IPS DF 6.9 (cell line): ENCODE results near the gene CYP4A22.
"Not testable (repeated sequence)": the region's sequence is repeated elsewhere in the genome, so short reads cannot be mapped to it uniquely, and the experiment has no call there.

Source experiments
- DNase-seq: peaks from one replicate; pipeline ENCODE4 v3.0.0-alpha.2; 2013; ENCODE audit warnings: low read depth, low spot score
- H3K27ac ChIP-seq: one replicate; pipeline ENCODE4 v1.5.1; 2013; ENCODE audit warnings: low read length, control low read depth
- H3K27me3 ChIP-seq: 2 replicates; pipeline ENCODE4 v1.6.1; 2013; ENCODE audit warnings: mild to moderate bottlenecking, low read length; ENCODE audit not compliant: control insufficient read depth, insufficient read depth
- H3K36me3 ChIP-seq: 2 replicates; pipeline ENCODE4 v1.6.1; 2013; ENCODE audit warnings: low read length; ENCODE audit not compliant: control insufficient read depth, insufficient read depth
- H3K4me1 ChIP-seq: 2 replicates; pipeline ENCODE4 v1.6.1; 2013; ENCODE audit warnings: low read length; ENCODE audit not compliant: control insufficient read depth, insufficient read depth
- H3K4me3 ChIP-seq: 2 replicates; pipeline ENCODE4 v1.5.1; 2013; ENCODE audit warnings: mild to moderate bottlenecking, low read length
- H3K9me3 ChIP-seq: 2 replicates; pipeline ENCODE4 v1.6.1; 2013; ENCODE audit warnings: low read length, inconsistent platforms; ENCODE audit not compliant: control insufficient read depth, insufficient read depth
- WGBS: extraction: QIAGEN DNeasy Blood & Tissue Kit; methylation state at CpG from one replicate; pipeline ENCODE4 v1.1.7; 2013; ENCODE audit warnings: mixed read lengths, missing lambda C conversion rate; ENCODE audit not compliant: insufficient read length, insufficient coverage; 5-methylcytosine and 5-hydroxymethylcytosine counted together

CYP4A22 gene

DNA sequence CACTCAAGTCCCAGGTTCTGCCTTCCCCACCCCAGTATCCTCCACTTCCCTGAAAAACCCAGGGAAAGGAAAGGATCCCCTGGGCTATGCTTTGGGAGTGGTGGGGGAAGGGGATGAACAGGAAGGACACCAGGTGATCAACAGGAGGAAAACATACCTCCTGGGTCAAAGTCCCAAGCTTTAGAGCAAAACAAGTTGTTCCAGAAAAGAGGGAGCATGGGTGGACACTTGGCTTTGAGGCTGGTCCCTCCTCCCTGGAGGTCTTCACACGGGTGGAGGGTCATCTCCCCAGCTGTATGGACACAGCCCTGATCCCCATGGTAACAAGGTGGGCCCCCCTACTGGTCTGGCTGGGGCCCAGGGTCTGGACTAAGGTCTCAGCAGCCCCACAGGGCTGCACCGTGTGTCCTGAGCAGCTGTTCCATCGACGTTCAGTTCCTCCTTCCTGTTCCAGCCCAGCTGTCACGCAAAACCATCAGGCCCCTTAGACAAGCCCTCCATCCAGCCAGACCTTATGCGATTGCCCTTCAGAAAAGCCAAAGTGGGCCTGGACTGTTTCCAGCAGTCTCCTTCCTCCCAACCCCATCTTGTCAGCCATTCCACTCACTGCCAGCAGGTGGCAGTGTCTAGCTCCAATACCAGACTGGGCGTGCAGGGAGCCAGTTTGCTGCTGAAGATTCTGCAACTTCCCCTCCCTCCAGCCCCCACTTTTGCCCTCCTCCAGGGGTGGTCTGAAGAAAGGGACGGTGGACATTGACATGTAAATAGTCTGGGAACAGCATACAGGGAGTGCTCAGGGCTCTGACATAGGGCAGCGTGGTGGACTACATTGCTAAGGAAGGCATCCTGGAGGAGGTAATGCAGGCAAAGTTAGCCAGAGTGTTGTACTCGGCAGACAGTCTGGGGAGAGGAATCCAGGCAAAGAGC lies 55.5 kb downstream of the CYP4A22 start:
- H3K4me3 ChIP-seq = no peak overlapping the region
- no peaks in the 10 kb centered on the region for H3K9me3 ChIP-seq
- WGBS = no CpG with 5 or more reads among the region's 10 CpGs
- DNase-seq = peak; percentile 90
- no peak overlapping the region for H3K27ac ChIP-seq
- H3K4me1 ChIP-seq = peaks cover 3% of the 10 kb centered on the region; the same call in 1 of the 2 replicates
- no peaks in the 10 kb centered on the region for H3K36me3 ChIP-seq
- peaks cover 4% of the 10 kb centered on the region; the same call in 1 of the 2 replicates for H3K27me3 ChIP-seq

DNA sequence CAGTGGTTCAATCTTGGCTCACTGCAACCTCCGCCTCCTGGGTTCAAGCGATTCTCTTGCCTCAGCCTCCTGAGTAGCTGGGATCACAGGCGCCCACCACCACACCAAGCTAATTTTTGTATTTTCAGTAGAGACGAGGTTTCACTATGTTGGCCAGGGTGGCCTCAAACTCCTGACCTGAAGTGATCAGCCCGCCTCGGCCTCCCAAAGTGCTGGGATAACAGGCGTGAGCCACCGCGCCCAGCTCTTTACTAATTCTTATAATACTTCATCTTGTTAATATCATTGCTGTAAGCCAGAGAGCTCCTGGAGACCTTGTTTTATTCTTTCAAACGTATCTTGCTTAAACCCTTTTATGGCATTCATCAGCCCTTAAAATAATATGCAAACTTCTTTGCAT lies 56.3 kb downstream of the CYP4A22 start:
- DNase-seq, H3K27ac ChIP-seq, H3K36me3 ChIP-seq, H3K4me3 ChIP-seq, H3K27me3 ChIP-seq, H3K9me3 ChIP-seq, H3K4me1 ChIP-seq: not testable (repeated sequence)
- no CpG with 5 or more reads among the region's 10 CpGs for WGBS

DNA sequence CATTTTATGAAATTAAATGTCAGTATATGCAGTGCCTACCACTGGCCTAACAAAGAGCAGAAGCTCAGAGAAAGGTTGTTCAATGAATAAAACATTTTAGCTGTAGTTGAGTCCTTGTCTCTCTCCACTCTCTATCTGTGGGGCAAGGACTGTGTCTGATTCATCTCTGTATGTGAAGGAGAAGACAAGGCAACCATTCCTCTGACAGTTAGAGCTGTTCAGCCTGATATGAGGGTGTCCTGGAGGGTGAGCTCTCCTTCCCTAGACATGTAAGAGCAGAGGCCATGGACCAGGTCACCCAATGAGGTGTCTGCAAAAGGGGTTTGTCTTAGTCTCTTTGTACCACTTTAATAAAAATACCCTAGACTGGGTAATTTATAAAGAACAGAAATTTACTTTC lies 57.1 kb downstream of the CYP4A22 start:
- Histone ChIP-seq H3K36me3 (no peaks in the 10 kb centered on the region), H3K9me3 (no peaks in the 10 kb centered on the region), H3K27me3 (peaks cover 4% of the 10 kb centered on the region; the same call in 1 of the 2 replicates), H3K4me1 (peaks cover 3% of the 10 kb centered on the region; the same call in 1 of the 2 replicates), H3K4me3 (no peak overlapping the region), H3K27ac (no peak overlapping the region)
- no peak for DNase-seq

DNA sequence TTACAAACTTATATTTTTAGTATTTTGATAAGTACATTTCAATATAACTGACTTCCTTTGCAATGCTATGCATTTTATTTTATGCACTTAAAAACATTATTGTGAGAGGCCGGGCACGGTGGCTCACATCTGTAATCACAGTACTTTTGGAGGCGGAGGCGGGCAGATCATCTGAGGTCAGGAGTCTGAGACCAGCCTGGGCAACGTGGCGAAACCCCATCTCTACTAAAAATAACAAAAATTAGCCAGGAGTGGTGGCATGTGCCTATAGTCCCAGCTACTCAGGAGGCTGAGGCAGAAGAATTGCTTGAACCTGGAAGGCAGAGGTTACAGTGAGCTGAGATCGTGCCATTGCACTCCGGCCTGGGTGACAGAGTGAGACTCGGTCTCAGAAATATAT lies 58.7 kb downstream of the CYP4A22 start:
- not testable (repeated sequence) for H3K4me1 ChIP-seq, H3K27ac ChIP-seq, H3K27me3 ChIP-seq, H3K36me3 ChIP-seq, DNase-seq, H3K9me3 ChIP-seq, H3K4me3 ChIP-seq
- no CpG with 5 or more reads among the region's 9 CpGs for whole genome bisulfite sequencing

DNA sequence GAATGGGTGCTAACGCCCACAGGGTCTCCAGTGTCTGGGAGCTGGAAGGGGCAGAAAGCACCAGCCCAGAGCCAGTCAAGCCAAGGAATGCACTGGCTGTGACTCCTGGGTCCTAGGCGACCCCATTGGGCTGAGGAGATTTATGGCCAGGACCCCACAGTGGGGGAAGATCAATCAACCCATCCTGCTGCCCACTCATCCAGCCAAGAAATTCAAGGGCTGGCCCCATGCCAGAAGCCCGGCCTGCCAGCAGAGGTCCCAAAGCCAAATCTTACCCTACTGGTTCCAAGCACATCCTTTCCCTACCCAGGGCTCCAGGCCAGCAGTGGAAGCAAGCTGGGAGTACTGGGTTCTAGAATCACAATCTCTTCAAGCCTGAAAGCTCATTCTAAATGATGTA lies 59.4 kb downstream of the CYP4A22 start:
- no peak for DNase-seq
- no CpG with 5 or more reads among the region's 3 CpGs for WGBS
- Histone ChIP-seq H3K4me3 (no peak overlapping the region), H3K27me3 (peaks cover 4% of the 10 kb centered on the region; the same call in 1 of the 2 replicates), H3K36me3 (no peaks in the 10 kb centered on the region), H3K9me3 (no peaks in the 10 kb centered on the region), H3K4me1 (peaks cover 3% of the 10 kb centered on the region; the same call in 1 of the 2 replicates), H3K27ac (no peak overlapping the region)

DNA sequence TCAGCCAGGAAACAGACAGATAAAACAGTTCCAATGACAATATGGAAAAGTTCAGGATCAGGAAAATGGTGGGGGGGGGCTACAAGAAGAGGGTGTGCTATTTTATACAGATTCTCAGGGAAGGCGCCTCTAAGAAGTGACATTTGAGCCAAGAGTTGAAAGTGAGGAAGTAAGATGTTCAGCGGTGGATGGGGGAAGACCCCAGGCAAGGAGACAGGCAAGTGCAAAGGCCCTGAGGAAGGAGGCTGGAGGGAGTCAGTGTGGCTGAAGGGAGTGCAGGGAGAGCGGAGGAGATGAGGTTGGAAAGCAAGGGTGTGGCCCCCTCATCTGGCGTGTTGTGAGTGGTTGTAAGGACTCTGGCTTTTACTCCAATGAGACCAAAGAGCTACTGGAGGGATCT lies 61.0 kb downstream of the CYP4A22 start:
- no peak overlapping the region for H3K4me3 ChIP-seq
- no CpG with 5 or more reads among the region's 4 CpGs for WGBS
- H3K27me3 ChIP-seq = peaks cover 4% of the 10 kb centered on the region; the same call in 1 of the 2 replicates

More for the DNA sequence above, 61.0 kb downstream of the CYP4A22 start:
- no peak overlapping the region for H3K27ac ChIP-seq
- no peaks in the 10 kb centered on the region for H3K36me3 ChIP-seq
- H3K9me3 ChIP-seq = no peaks in the 10 kb centered on the region
- no peak for DNase-seq
- no peaks in the 10 kb centered on the region for H3K4me1 ChIP-seq
